Measurements from ENCODE around the gene IGFL4.

The IGFL4 gene

DNA sequence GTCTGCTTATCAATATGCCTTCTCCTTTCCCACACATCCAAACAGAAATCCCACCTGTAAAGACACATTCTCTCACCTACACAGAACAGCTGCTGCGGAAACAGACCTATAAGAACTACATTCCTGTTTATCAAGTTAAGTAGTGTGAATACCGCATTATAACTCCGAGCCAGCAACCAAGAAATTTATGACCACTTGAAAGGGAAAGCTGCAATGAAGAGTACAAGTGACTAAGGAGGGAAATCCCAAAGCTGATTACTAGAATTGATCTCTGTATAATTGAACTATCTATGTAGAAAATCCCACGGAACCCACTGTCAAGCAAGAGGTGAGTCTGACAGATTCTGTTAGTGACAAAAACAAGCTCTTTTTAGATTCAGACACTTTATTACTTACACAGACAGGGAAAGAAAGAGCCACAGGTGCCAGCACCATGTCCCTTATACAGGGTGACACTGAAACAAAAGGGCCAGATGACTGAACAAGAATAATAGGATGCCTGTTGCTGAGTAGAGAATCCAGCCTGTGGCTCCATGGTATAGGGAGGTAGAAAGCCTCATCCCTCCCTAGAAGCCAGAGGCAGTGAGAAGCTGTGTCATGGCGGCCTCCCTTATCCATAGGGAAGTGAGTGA, 1.6 kb upstream of the IGFL4 start:
- DNase-seq (ENCODE audit: insufficient read length, low spot score) (no peak), FAIRE-seq (no peak)
- TF ChIP-seq, protein P1, sequence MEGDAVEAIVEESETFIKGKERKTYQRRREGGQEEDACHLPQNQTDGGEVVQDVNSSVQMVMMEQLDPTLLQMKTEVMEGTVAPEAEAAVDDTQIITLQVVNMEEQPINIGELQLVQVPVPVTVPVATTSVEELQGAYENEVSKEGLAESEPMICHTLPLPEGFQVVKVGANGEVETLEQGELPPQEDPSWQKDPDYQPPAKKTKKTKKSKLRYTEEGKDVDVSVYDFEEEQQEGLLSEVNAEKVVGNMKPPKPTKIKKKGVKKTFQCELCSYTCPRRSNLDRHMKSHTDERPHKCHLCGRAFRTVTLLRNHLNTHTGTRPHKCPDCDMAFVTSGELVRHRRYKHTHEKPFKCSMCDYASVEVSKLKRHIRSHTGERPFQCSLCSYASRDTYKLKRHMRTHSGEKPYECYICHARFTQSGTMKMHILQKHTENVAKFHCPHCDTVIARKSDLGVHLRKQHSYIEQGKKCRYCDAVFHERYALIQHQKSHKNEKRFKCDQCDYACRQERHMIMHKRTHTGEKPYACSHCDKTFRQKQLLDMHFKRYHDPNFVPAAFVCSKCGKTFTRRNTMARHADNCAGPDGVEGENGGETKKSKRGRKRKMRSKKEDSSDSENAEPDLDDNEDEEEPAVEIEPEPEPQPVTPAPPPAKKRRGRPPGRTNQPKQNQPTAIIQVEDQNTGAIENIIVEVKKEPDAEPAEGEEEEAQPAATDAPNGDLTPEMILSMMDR (IDR thresholded peaks at IDR 0.05; ENCODE audit: insufficient read depth, missing control alignments) = no peak

DNA sequence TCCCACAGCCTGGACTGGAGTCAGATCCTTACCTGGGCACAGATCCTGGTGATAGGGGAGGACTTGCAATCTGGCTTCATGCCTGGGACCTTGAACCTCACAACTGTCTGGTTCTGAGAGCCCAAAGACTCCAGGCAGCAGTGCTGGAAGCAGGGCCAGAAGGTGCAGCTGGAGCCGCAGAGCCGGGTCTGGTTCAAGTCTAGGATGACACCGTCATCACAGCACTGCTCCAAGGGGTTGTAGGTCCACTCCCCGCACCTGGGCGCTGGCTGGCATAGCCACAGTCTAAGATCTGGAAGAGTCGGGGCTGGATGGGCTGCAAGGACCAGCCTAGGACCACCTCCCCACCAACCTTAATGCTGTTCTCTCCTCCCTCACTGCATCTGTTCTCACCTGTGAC, 677 bp downstream of the IGFL4 start:
- no peak for FAIRE-seq
- DNase-seq (ENCODE audit: insufficient read length, low spot score) = no peak
- TF ChIP-seq, protein P1 (IDR thresholded peaks at IDR 0.05; ENCODE audit: insufficient read depth, missing control alignments) = no peak

DNA sequence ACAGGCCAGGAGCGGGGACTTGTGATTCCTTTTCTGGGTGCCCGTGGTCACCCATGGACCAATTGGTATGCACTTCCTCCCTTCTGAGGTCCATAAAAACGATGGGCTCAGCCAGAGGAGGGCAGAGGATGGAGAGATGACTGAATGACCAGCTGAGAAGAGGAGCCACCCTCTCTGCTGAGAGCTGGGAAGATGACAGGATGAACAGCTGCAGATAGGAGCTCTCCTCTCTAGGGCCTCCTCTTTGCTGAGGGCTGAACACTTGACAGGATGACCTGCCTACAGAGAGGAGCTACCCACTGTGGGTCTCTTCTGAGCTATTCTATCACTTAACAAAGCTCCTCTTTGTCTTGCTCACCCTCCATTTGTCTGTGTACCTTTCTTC, 4.1 kb downstream of the IGFL4 start:
- FAIRE-seq (no peak), DNase-seq (ENCODE audit: insufficient read length, low spot score) (no peak)
- TF ChIP-seq, protein P1 (IDR thresholded peaks at IDR 0.05; ENCODE audit: insufficient read depth, missing control alignments) = no peak

DNA sequence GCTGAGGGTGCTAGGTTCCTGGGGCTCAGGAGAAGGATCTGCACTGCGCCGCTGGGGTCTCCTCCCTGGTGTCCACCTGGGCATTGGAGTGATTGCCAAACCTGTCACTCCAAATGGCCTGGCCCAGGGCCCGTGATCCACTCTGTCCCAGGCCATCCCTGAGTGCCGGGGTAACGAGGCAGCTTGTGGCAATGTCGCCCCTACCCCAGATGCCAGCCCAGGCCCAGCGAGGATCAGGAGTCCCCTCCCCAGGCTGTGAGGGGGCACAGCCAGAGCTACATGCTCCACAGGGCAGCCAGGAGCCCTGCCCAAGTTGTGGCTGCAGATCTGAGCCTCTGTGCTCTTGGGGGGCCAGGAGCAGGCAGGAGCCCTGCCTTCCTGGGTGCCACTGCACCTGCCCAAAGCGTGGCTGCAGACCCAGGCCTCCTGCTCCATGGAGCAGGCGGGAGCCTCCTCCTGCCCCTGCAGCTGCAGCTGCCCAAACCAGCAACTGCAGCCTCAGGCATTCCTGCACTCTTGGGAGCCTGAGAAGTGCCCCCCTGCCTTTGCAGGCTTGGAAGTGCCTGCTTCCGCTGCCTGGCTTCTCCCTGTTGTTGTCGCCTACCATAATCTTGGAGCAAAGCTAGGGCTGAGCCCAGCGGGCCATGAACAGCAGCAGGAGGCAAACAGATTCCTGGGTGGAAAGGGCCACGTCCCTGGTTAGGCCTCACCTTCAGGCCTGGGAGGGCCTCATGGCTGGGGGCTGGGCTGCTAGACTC, 4.6 kb downstream of the IGFL4 start:
- TF ChIP-seq, protein P1 (IDR thresholded peaks at IDR 0.05; ENCODE audit: insufficient read depth, missing control alignments) = no peak
- DNase-seq (ENCODE audit: insufficient read length, low spot score) = no peak
- no peak for FAIRE-seq

DNA sequence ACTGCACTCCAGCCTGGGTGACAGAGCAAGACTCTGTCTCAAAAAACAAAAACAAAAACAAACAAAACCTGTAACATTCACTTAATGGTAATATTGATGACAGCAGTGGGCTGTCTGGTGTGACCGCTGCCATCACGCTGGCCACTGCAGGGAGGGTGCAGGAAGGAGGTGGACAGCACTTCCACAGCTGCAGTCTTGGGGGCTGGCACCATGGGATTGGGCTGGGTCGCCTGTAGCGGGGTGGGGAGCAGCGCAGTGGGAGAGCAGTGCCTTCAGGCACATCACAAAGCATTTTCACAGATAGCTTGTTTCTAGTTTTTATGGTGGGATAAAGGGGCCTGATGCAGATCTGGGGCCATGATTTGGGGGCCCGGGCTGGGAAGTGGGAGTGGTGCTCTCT, 5.3 kb downstream of the IGFL4 start:
- TF ChIP-seq, protein P1 (IDR thresholded peaks at IDR 0.05; ENCODE audit: insufficient read depth, missing control alignments) = no peak
- FAIRE-seq (no peak), DNase-seq (ENCODE audit: insufficient read length, low spot score) (no peak)

DNA sequence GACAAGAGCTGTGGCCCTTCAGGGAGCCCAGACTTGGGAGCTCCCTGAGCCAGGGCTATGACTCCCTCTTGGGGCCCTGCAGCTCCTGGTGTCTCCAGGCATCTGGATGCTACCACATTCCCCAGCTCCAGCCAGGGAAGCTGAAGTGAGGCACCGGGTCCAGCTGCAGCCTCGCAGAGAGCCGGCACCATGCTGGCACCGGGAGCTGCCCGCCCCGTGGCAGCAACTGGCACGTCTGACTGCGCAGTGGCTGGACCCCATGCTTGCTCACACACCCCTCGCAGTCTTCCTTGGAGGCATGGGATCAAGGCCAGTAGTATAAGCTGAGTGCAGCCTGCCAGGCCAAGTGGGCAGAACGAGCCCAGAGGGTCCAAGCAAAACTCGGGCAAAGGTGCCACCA, 7.4 kb downstream of the IGFL4 start:
- FAIRE-seq (no peak), DNase-seq (ENCODE audit: insufficient read length, low spot score) (no peak)
- TF ChIP-seq, protein P1 (IDR thresholded peaks at IDR 0.05; ENCODE audit: insufficient read depth, missing control alignments) = no peak

DNA sequence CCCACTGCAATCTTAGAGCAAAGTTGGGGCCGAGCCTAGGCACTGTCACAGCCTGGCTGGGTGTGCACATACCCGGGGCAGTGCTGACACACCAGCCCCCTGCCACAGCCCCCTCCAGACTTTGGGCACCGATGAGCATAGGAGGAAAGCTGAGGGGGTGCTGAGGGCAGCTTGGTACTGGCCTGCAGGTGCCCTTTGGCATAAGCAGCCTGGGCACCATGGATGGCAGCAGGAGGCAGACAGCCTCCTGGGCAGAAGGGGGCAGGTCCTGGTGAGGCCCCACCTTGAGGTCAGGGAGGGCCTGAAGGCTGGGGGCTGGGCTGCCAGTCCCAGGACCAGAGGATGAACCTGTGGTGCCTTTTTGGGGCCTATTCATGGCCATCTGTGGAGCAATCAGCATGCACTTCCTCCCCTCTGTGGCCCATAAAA, 8.2 kb downstream of the IGFL4 start:
- no peak for FAIRE-seq
- TF ChIP-seq, protein P1 (IDR thresholded peaks at IDR 0.05; ENCODE audit: insufficient read depth, missing control alignments) = no peak

More for the DNA sequence above, 8.2 kb downstream of the IGFL4 start:
- no peak for DNase-seq (ENCODE audit: insufficient read length, low spot score)

Measured in D721Med (cell line).